ENCODE measurements around the gene PPM1B.

DNA sequence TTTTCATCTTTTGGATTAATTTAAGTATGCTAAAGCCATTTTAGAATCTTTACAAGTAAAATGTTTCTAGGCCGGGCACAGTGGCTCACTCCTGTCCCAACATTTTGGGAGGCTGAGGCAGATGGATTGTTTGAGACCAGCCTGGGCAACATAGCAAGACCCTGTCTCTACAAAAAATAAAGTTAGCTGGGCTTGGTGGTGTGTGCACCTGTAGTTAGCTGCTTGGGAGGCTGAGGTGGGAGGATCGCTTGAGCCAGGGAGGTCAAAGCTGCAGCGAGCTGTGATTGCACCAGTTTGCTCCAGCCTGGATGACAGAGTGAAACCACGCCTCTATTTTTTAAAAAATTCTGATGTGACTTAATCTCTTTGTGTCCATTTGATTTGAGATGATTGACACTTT is 3.9 kb downstream of the PPM1B start:
- TF ChIP-seq EZH2 (IDR thresholded peaks at IDR 0.05; ENCODE audit: borderline replicate concordance, low read depth, low read length, severe bottlenecking), result no peak
- TF ChIP-seq, protein P1, sequence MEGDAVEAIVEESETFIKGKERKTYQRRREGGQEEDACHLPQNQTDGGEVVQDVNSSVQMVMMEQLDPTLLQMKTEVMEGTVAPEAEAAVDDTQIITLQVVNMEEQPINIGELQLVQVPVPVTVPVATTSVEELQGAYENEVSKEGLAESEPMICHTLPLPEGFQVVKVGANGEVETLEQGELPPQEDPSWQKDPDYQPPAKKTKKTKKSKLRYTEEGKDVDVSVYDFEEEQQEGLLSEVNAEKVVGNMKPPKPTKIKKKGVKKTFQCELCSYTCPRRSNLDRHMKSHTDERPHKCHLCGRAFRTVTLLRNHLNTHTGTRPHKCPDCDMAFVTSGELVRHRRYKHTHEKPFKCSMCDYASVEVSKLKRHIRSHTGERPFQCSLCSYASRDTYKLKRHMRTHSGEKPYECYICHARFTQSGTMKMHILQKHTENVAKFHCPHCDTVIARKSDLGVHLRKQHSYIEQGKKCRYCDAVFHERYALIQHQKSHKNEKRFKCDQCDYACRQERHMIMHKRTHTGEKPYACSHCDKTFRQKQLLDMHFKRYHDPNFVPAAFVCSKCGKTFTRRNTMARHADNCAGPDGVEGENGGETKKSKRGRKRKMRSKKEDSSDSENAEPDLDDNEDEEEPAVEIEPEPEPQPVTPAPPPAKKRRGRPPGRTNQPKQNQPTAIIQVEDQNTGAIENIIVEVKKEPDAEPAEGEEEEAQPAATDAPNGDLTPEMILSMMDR (IDR thresholded peaks at IDR 0.05; ENCODE audit: borderline replicate concordance, extremely low read depth, low read length, poor library complexity, severe bottlenecking), result no peak

Data from DND-41 (cell line).